Smooth muscle cell (in vitro differentiated cells): Measurements from ENCODE around the gene HEATR5A. TPM values are rescaled to one million over a fixed set of nuclear protein-coding genes. Genes with fewer than 3 reads are reported as not detected.

Experiments used
- DNase-seq: peaks from one replicate; lab custom pipeline; 2025; ENCODE audit not compliant: unreplicated experiment; lab: John Stamatoyannopoulos, UW
- H2AFZ ChIP-seq: fragments of 200-600 bp; sonication (generic); 2 replicates; pipeline ENCODE4 v1.6.0; 2016; ENCODE audit warnings: antibody characterized with exemption, low read depth, mild to moderate bottlenecking
- H3F3A ChIP-seq: fragments of 200-600 bp; sonication (generic); 2 replicates; pipeline ENCODE4 v1.6.0; 2017; ENCODE audit warnings: antibody characterized with exemption, low read depth
- H3K27ac ChIP-seq: fragments of 200-600 bp; sonication (generic); 2 replicates; pipeline ENCODE4 v1.5.1; 2016; ENCODE audit warnings: low read depth, mild to moderate bottlenecking
- H3K27me3 ChIP-seq: fragments of 200-600 bp; sonication (generic); 2 replicates; pipeline ENCODE4 v1.6.1; 2016; ENCODE audit warnings: low read depth, mild to moderate bottlenecking
- H3K36me3 ChIP-seq: fragments of 200-600 bp; sonication (generic); 2 replicates; pipeline ENCODE4 v1.5.1; 2016; ENCODE audit warnings: low read depth
- H3K4me1 ChIP-seq: fragments of 200-600 bp; sonication (generic); 2 replicates; pipeline ENCODE4 v1.5.1; 2016; ENCODE audit warnings: low read depth
- H3K4me2 ChIP-seq: fragments of 200-600 bp; sonication (generic); 2 replicates; pipeline ENCODE4 v1.6.0; 2016; ENCODE audit warnings: mild to moderate bottlenecking
- H3K4me3 ChIP-seq: fragments of 200-600 bp; sonication (generic); 2 replicates; pipeline ENCODE4 v1.5.1; 2016; ENCODE audit warnings: mild to moderate bottlenecking
- H3K79me2 ChIP-seq: fragments of 200-600 bp; sonication (generic); 2 replicates; pipeline ENCODE4 v1.6.0; 2016; ENCODE audit warnings: low read depth, mild to moderate bottlenecking
- H3K9ac ChIP-seq: fragments of 200-600 bp; sonication (generic); 2 replicates; pipeline ENCODE4 v1.6.0; 2016; ENCODE audit warnings: low read depth
- H3K9me3 ChIP-seq: fragments of 200-600 bp; sonication (generic); replicated peaks from 2 replicates; pipeline ENCODE4 v1.5.1; 2016; ENCODE audit warnings: low read depth
- H4K20me1 ChIP-seq: fragments of 200-600 bp; sonication (generic); 2 replicates; pipeline ENCODE4 v1.6.0; 2016; ENCODE audit warnings: low read depth
- WGBS: methylation state at CpG from one replicate; pipeline ENCODE4 v1.1.7; 2016; ENCODE audit warnings: low lambda C conversion rate; 5-methylcytosine and 5-hydroxymethylcytosine counted together
- polyA plus RNA-seq: library from polyadenylated mRNA; unstranded; fragments of >200 nt; fragmentation: Nextera tagmentation; extraction: Ambion mirVana; gene quantifications from 2 replicates; pipeline ENCODE4 v1.2.1, GENCODE V29; 2016
- total RNA-seq: library from RNA; depleted of rRNA; stranded (reverse); fragments of >200 nt; gene quantifications from 2 replicates; pipeline ENCODE4 v1.2.3, GENCODE V29; 2014
- TF ChIP-seq, protein P1 (sequence below): fragments of 200-600 bp; sonication (generic); IDR thresholded peaks from 2 replicates; pipeline ENCODE4 v1.5.1; 2017; ENCODE audit warnings: borderline replicate concordance, mild to moderate bottlenecking, antibody characterized with exemption; ENCODE audit not compliant: insufficient read depth, poor library complexity, severe bottlenecking

HEATR5A gene
- total and polyA plus RNA-seq, 2 experiments from 2014 or later: 28.5 to 49.8 TPM

DNA sequence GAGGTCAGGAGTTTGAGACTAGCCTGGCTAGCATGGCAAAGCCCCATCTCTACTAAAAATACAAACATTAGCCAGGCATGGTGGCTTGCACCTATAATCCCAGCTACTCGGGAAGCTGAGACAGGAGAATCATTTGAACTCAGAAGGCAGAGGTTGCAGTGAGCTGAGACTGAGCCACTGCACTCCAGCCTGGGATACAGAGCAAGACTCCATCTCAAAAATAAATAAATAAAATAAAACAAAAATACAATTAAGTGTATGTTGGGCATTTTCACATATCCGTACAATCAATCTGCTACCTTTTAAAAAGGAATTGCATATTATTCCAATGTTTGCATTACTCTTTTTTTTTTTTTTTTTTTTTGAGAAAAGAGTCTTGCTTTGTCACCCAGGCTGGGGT is 165.1 kb downstream of the HEATR5A start:
- no peaks in the 10 kb centered on the region for H3K79me2 ChIP-seq

DNA sequence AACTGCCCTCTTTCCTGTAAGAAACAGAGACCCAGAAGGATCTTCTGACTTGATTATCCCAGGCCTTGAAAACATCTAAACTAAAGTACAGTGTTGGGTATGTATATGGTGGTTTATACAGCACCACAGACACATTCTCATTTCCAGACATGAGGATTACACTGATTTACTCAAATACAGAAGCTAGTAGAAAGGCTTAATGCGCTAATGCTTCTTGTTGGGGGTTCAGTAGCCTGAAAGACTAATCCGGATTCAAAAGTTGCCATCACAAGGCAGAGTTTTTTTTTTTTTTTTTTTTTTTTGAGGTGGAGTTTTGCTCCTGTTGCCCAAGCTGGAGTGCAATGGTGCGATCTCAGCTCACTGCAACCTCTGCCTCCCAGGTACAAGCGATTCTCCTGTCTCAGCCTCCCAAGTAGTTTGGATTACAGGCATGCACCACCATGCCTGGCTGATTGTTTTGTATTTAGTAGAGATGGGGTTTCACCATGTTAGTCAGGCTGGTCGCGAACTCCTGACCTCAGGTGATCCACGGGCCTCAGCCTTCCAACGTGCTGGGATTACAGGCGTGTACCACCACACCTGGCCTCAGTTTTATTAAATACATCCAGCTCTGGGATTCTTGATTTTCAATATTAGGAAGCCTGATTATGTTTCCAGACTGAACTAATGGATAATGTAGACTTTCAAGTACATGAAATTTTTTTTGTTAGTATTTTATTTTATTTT is 166.4 kb downstream of the HEATR5A start:
- Histone ChIP-seq H3K36me3 (no peaks in the 10 kb centered on the region), H3K9ac (no peak overlapping the region), H3K9me3 (no peaks in the 10 kb centered on the region), H3K27ac (no peak overlapping the region), H2AFZ (no peak overlapping the region), H3K27me3 (no peaks in the 10 kb centered on the region), H3K4me1 (no peaks in the 10 kb centered on the region), H3K4me3 (no peak overlapping the region), H4K20me1 (no peaks in the 10 kb centered on the region), H3F3A (no peaks in the 10 kb centered on the region), H3K79me2 (no peaks in the 10 kb centered on the region), H3K4me2 (no peak overlapping the region)
- 92% methylated on average over 9 of the region's 9 CpGs for WGBS
- TF ChIP-seq, protein P1, sequence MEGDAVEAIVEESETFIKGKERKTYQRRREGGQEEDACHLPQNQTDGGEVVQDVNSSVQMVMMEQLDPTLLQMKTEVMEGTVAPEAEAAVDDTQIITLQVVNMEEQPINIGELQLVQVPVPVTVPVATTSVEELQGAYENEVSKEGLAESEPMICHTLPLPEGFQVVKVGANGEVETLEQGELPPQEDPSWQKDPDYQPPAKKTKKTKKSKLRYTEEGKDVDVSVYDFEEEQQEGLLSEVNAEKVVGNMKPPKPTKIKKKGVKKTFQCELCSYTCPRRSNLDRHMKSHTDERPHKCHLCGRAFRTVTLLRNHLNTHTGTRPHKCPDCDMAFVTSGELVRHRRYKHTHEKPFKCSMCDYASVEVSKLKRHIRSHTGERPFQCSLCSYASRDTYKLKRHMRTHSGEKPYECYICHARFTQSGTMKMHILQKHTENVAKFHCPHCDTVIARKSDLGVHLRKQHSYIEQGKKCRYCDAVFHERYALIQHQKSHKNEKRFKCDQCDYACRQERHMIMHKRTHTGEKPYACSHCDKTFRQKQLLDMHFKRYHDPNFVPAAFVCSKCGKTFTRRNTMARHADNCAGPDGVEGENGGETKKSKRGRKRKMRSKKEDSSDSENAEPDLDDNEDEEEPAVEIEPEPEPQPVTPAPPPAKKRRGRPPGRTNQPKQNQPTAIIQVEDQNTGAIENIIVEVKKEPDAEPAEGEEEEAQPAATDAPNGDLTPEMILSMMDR: no peak
- DNase-seq: no peak

More for the DNA sequence above, 165.1 kb downstream of the HEATR5A start:
- Histone ChIP-seq H3K27me3 (no peaks in the 10 kb centered on the region), H3K4me1 (no peaks in the 10 kb centered on the region), H2AFZ (no peak overlapping the region), H3K36me3 (no peaks in the 10 kb centered on the region), H3F3A (no peaks in the 10 kb centered on the region), H4K20me1 (no peaks in the 10 kb centered on the region), H3K4me3 (no peak overlapping the region), H3K4me2 (no peak overlapping the region), H3K9me3 (no peaks in the 10 kb centered on the region), H3K27ac (no peak overlapping the region), H3K9ac (no peak overlapping the region)
- 87% methylated on average over 2 of the region's 2 CpGs for WGBS
- TF ChIP-seq, protein P1: no peak
- DNase-seq: no peak

DNA sequence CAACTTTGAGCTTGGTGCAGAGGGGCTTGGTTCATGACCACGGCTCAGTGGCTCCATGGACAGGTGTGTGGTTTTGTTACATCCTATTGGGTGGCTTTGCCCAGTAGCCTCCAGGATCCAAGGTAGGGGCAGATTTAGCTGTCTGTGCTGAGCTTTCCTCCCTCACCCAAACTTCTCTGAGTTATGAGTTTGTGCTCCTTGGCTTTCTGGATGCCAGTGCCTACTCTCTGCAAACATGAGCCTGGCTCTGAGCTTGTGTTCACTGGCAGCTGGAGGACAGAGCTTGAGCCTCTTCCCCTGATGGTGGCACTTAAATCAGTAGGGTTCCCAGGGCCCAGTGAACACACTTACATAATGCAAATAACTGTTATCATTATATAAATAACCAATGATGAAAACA is 167.5 kb downstream of the HEATR5A start:
- H3K79me2 ChIP-seq: no peaks in the 10 kb centered on the region
- H3K4me2 ChIP-seq: no peak overlapping the region
- no peak overlapping the region for H3K4me3 ChIP-seq
- no peak for DNase-seq
- no peaks in the 10 kb centered on the region for H3K27me3 ChIP-seq
- TF ChIP-seq, protein P1: no peak
- H3K36me3 ChIP-seq: no peaks in the 10 kb centered on the region
- H3K9ac ChIP-seq: no peak overlapping the region
- H3F3A ChIP-seq: no peaks in the 10 kb centered on the region
- no peaks in the 10 kb centered on the region for H3K4me1 ChIP-seq
- H4K20me1 ChIP-seq: no peaks in the 10 kb centered on the region
- no peaks in the 10 kb centered on the region for H3K9me3 ChIP-seq
- H2AFZ ChIP-seq: no peak overlapping the region
- 100% methylated on average over 1 of the region's 1 CpG for WGBS
- H3K27ac ChIP-seq: no peak overlapping the region
